Body of pancreas (tissue), 4 donors: ENCODE results near the gene DISP3. TPM values are rescaled to one million over a fixed set of nuclear protein-coding genes. Genes with fewer than 3 reads are reported as not detected.

Experiments used
- ATAC-seq: fragments of 150-250 bp; one replicate; pipeline ENCODE4 v1.9.1; 2016
- DNase-seq, 4 donors: peaks; one replicate each; pipeline ENCODE4 v3.0.0-alpha.2; 2019
- H3K27ac ChIP-seq, 4 donors: fragments of 200-600 bp; sonication (generic); 1 replicate in 3 of 4; 2 replicates in 1 of 4; pipeline versions ENCODE4 v1.5.1 to v1.6.1; 2016 to 2019; ENCODE audit warnings: mild to moderate bottlenecking in 1 of 4, mixed read lengths in 1 of 4, moderate library complexity in 1 of 4
- H3K27me3 ChIP-seq, 2 donors: fragments of 200-600 bp; sonication (generic); one replicate each; pipeline ENCODE4 v1.6.0; 2016; ENCODE audit warnings: mild to moderate bottlenecking in 1 of 2
- H3K36me3 ChIP-seq, 2 donors: fragments of 200-600 bp; sonication (generic); replicated peaks in 1 of 2; 2 replicates each; pipeline ENCODE4 v1.5.1; 2016; ENCODE audit warnings: low read depth in 2 of 2; ENCODE audit not compliant: insufficient read depth in 1 of 2
- H3K4me1 ChIP-seq: fragments of 200-600 bp; sonication (generic); one replicate; pipeline ENCODE4 v1.6.0; 2016
- H3K4me3 ChIP-seq, 2 donors: fragments of 200-600 bp; sonication (generic); 1 replicate in 1 of 2; 2 replicates in 1 of 2; pipeline ENCODE4 v1.5.1; 2016 to 2019
- H3K9me3 ChIP-seq, 3 donors: fragments of 200-600 bp; sonication (generic); 1 replicate in 2 of 3; 2 replicates in 1 of 3; pipeline ENCODE4 v1.5.1; 2016
- POLR2A ChIP-seq, 3 donors: fragments of 450-650 bp; IDR thresholded peaks; one replicate each; pipeline ENCODE4 v1.6.1; 2016; ENCODE audit warnings: antibody characterized with exemption in 3 of 3, mild to moderate bottlenecking in 2 of 3
- WGBS, 2 donors: methylation state at CpG; one replicate each; pipeline ENCODE4 v1.1.5; 2017; 5-methylcytosine and 5-hydroxymethylcytosine counted together
- intact Hi-C: fragments of 100-400 bp; cut with DNase I; formaldehyde crosslinking; loops from one replicate; pipeline ENCODE4 v1.15.1; 2023
- total RNA-seq, 2 donors: library from RNA; depleted of rRNA; stranded (reverse); fragments of >200 nt; gene quantifications; one replicate each; pipeline ENCODE4 v1.1.0, GENCODE V29; 2016
- TF ChIP-seq, protein P1 (sequence below), 7 experiments: fragments of 450-650 bp in 4 of 7; fragments of 200-600 bp in 3 of 7; sonication (generic) in 3 of 7; IDR thresholded peaks; one replicate each; pipeline ENCODE4 v1.5.1; 2016 to 2019; ENCODE audit warnings: antibody characterized with exemption in 7 of 7

DISP3 gene
- total RNA-seq, 2 donors from 2014 or later, result 0.33 TPM; not detected in 1

DNA sequence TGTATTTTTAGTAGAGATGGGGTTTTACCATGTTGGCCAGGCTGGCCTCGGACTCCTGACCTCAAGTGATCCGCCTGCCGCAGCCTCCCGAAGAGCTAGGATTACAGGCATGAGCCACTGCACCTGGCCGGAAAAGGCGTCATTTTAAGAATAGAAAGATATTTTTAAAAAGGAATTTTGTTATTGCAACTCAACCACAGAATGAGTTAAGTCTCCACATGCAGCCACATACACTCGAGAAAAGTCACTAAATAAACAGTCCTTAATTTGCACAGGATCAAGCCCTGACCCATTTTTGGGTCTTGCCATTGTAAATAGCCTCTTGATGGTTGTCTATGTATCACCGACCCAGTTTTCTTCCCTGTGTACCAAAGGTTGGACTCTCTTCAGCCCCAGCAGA, 89.7 kb downstream of the DISP3 start:
- 55 to 67% methylated on average over 8 of the region's 8 CpGs for WGBS, 2 donors
- Histone ChIP-seq H3K27ac (no peak overlapping the region), H3K36me3 (no peaks in the 10 kb centered on the region), H3K9me3 (no peaks in the 10 kb centered on the region), H3K27me3 (no peaks in the 10 kb centered on the region), H3K4me3 (no peak overlapping the region), H3K4me1 (no peaks in the 10 kb centered on the region)
- ATAC-seq, result no peak
- intact Hi-C loops, result no loop called here
- TF ChIP-seq, protein P1, sequence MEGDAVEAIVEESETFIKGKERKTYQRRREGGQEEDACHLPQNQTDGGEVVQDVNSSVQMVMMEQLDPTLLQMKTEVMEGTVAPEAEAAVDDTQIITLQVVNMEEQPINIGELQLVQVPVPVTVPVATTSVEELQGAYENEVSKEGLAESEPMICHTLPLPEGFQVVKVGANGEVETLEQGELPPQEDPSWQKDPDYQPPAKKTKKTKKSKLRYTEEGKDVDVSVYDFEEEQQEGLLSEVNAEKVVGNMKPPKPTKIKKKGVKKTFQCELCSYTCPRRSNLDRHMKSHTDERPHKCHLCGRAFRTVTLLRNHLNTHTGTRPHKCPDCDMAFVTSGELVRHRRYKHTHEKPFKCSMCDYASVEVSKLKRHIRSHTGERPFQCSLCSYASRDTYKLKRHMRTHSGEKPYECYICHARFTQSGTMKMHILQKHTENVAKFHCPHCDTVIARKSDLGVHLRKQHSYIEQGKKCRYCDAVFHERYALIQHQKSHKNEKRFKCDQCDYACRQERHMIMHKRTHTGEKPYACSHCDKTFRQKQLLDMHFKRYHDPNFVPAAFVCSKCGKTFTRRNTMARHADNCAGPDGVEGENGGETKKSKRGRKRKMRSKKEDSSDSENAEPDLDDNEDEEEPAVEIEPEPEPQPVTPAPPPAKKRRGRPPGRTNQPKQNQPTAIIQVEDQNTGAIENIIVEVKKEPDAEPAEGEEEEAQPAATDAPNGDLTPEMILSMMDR (IDR thresholded peaks at IDR 0.05), result no peak
- no peak for TF ChIP-seq POLR2A (IDR thresholded peaks at IDR 0.05)
- no peak for DNase-seq

DNA sequence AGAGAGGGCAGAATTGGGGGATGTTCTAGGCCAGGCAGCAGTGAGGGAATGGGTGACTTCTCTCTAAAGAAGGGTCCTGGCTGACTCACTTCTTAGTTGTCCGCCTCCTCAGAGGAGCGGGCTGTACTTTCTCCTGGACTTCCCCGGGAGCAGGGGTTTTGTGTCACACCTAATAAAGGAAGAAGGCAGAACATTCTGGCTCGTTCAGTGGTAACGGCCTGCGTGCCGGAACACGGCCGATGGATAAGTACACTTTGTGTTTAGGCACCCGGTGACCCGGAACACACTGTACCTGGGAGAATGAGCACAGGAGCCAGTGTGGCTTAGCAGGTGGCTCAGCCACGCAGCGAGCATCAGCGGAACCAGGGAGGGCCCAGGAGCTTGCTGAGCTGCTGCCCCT, 90.6 kb downstream of the DISP3 start:
- TF ChIP-seq POLR2A (IDR thresholded peaks at IDR 0.05), result no peak
- TF ChIP-seq, protein P1 (IDR thresholded peaks at IDR 0.05), result no peak
- DNase-seq (peak in 1 of 4 donors; percentile 8), ATAC-seq (no peak)
- Histone ChIP-seq H3K4me1 (no peaks in the 10 kb centered on the region), H3K36me3 (no peaks in the 10 kb centered on the region), H3K9me3 (no peaks in the 10 kb centered on the region), H3K4me3 (no peak overlapping the region), H3K27me3 (no peaks in the 10 kb centered on the region), H3K27ac (no peak overlapping the region)
- intact Hi-C loops, result no loop called here
- WGBS, 2 donors, result 58 to 60% methylated on average over 14 of the region's 14 CpGs

DNA sequence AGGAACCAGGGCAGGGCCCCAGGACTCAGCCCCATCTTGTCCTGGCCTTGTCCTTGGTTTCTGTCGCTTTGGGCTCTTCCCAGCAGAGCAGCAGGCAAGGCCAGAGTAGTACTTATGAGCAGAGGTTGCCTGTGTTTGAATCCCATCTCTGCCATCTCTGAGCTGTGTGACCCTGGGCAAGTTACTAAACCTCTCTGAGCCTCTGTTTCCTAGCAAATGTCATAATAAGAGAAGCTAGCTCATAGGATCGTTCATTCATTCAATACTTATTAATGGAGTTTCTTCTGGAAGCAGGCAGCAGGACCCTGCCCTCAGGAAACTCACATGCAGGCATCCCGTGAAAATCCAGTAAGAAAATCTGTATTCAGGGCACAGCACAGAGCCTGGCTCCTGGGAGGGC, 91.0 kb downstream of the DISP3 start:
- intact Hi-C loops, result no loop called here
- Histone ChIP-seq H3K4me1 (no peaks in the 10 kb centered on the region), H3K36me3 (no peaks in the 10 kb centered on the region), H3K4me3 (no peak overlapping the region), H3K27me3 (no peaks in the 10 kb centered on the region), H3K27ac (no peak overlapping the region), H3K9me3 (no peaks in the 10 kb centered on the region)
- ATAC-seq, result no peak
- DNase-seq, result no peak
- no peak for TF ChIP-seq POLR2A (IDR thresholded peaks at IDR 0.05)
- TF ChIP-seq, protein P1 (IDR thresholded peaks at IDR 0.05), result no peak
- 46 to 54% methylated on average over 3 of the region's 3 CpGs for WGBS, 2 donors

GRCh38 chr1:11570821-11571380, 91.9 kb downstream of the DISP3 start:
- Histone ChIP-seq H3K27me3 (no peaks in the 10 kb centered on the region), H3K36me3 (no peaks in the 10 kb centered on the region), H3K9me3 (no peaks in the 10 kb centered on the region), H3K4me1 (no peaks in the 10 kb centered on the region), H3K27ac (no peak overlapping the region), H3K4me3 (no peak overlapping the region)
- no peak for DNase-seq
- no peak for ATAC-seq
- intact Hi-C loops, result no loop called here
- TF ChIP-seq, protein P1 (IDR thresholded peaks at IDR 0.05), result no peak
- TF ChIP-seq POLR2A (IDR thresholded peaks at IDR 0.05), result no peak
- 44 to 51% methylated on average over 7 to 16 of the region's 16 CpGs for WGBS, 2 donors

DNA sequence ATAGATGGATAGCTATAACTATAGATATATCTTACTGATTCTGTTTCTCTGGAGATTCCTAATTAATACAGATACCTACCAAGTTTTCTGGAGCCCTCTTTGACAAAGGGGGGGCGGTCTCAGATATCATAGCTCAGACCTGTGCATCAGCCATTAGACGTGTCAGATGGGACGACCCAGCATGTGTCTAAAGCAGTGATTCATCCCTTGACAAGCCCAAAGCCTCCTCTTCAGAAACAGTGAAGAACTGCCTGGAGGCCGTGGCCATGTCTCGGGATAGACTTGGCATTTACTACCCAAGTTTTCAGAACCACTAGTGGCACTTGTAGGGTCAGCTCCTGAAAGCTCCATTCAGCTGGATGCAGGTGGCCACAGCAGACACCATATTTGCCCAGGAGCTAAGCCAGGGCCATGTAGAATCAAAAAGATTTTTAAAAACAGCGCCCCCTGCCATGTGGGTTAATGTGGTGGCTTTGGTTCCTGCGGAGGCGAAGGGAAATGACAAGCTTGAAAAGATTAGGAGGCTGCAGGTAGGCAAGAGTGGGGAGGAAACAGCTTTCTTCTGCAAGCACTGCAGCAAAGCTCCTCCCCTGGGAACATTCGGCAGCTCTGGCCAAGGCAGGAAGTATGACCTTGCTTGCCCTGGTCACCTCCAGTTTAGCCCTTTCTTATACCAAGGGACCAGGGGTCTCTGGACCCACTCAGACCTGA, 93.1 kb downstream of the DISP3 start:
- Histone ChIP-seq H3K27ac (no peak overlapping the region), H3K27me3 (no peaks in the 10 kb centered on the region), H3K9me3 (no peaks in the 10 kb centered on the region), H3K4me3 (no peak overlapping the region), H3K4me1 (no peaks in the 10 kb centered on the region), H3K36me3 (no peaks in the 10 kb centered on the region)
- TF ChIP-seq POLR2A (IDR thresholded peaks at IDR 0.05), result no peak
- TF ChIP-seq, protein P1 (IDR thresholded peaks at IDR 0.05), result no peak
- DNase-seq (no peak), ATAC-seq (no peak)
- intact Hi-C loops, result no loop called here
- 44 to 48% methylated on average over 9 of the region's 9 CpGs for WGBS, 2 donors
